H1 (cell line): Measurements from ENCODE around the gene SYNGR4. TPM values are rescaled to one million over a fixed set of nuclear protein-coding genes. Genes with fewer than 3 reads are reported as not detected.

ENCODE experiments used
- CTCF ChIA-PET: fragments of 300-600 bp; sonication (Branson Sonifier 250); formaldehyde crosslinking; loops from one replicate; lab custom pipeline; 2021; ENCODE audit not compliant: partially characterized antibody; lab: Charles Lee
- POLR2A ChIA-PET: fragments of 300-600 bp; sonication (Branson Sonifier 250); formaldehyde crosslinking; loops from one replicate; lab custom pipeline; 2021; ENCODE audit warnings: inconsistent platforms; ENCODE audit not compliant: partially characterized antibody; lab: Charles Lee
- DNase-seq, 2 experiments: peaks; one replicate each; pipeline versions ENCODE4 v3.0.0 to v3.0.0-alpha.2; 2010 to 2022; ENCODE audit warnings: low spot score in 2 of 2, low read depth in 1 of 2, mixed read lengths in 1 of 2
- FAIRE-seq: peaks from 2 replicates; lab custom pipeline; 2011; peaks lifted over from hg19 to GRCh38; lab: Jason Lieb, UNC
- H2AFZ ChIP-seq: 2 replicates; pipeline ENCODE4 v1.8.1; 2012; ENCODE audit warnings: low read length, inconsistent platforms
- H2AK5ac ChIP-seq: 2 replicates; pipeline ENCODE4 v1.6.1; 2013; ENCODE audit warnings: low read depth, low read length
- H2BK120ac ChIP-seq: replicated peaks from 2 replicates; pipeline ENCODE3; 2013; ENCODE audit warnings: low read depth, low read length, inconsistent platforms
- H2BK12ac ChIP-seq: 2 replicates; pipeline ENCODE4 v1.6.1; 2013; ENCODE audit warnings: low read depth, low read length
- H2BK15ac ChIP-seq: 2 replicates; pipeline ENCODE4 v1.6.1; 2013; ENCODE audit warnings: low read length
- H2BK20ac ChIP-seq: 2 replicates; pipeline ENCODE4 v1.6.1; 2013; ENCODE audit warnings: low read length
- H2BK5ac ChIP-seq: 2 replicates; pipeline ENCODE4 v1.6.1; 2013; ENCODE audit warnings: low read depth, low read length
- H3K14ac ChIP-seq: 2 replicates; pipeline ENCODE4 v1.6.1; 2013; ENCODE audit warnings: inconsistent platforms; ENCODE audit not compliant: insufficient read length
- H3K18ac ChIP-seq: 2 replicates; pipeline ENCODE4 v1.6.1; 2013; ENCODE audit warnings: low read length; ENCODE audit errors: extremely low read depth
- H3K23ac ChIP-seq: 2 replicates; pipeline ENCODE4 v1.6.1; 2013; ENCODE audit warnings: inconsistent platforms; ENCODE audit not compliant: insufficient read length
- H3K23me2 ChIP-seq: 2 replicates; pipeline ENCODE4 v1.6.1; 2013; ENCODE audit warnings: low read depth, low read length
- H3K27ac ChIP-seq: 2 replicates; pipeline ENCODE4 v1.6.1; 2011; ENCODE audit warnings: low read depth, low read length, inconsistent platforms
- H3K27me3 ChIP-seq, 4 experiments: replicated peaks in 1 of 4; 1 replicate in 1 of 4; 2 replicates in 3 of 4; pipeline versions ENCODE4 v1.6.1 to v1.8.1; 2011 to 2013; ENCODE audit warnings: low read length in 3 of 4, mild to moderate bottlenecking in 3 of 4, inconsistent platforms in 2 of 4, mixed read lengths in 2 of 4, moderate library complexity in 1 of 4; ENCODE audit not compliant: control insufficient read depth in 3 of 4, insufficient read depth in 3 of 4; ENCODE audit errors: extremely low read depth in 1 of 4
- H3K36me3 ChIP-seq, 4 experiments: 2 replicates each; pipeline versions ENCODE4 v1.6.1 to v1.8.1; 2011 to 2013; ENCODE audit warnings: mild to moderate bottlenecking in 4 of 4, low read length in 3 of 4, moderate library complexity in 2 of 4, control low read depth in 1 of 4, inconsistent platforms in 1 of 4; ENCODE audit not compliant: insufficient read depth in 4 of 4, control insufficient read depth in 2 of 4
- H3K4ac ChIP-seq: replicated peaks from 2 replicates; pipeline ENCODE3; 2013; ENCODE audit warnings: low read length, low read depth, mixed read lengths, inconsistent platforms; ENCODE audit not compliant: insufficient read length
- H3K4me1 ChIP-seq, 4 experiments: replicated peaks in 1 of 4; 1 replicate in 1 of 4; 2 replicates in 3 of 4; pipeline versions ENCODE4 v1.6.1 to v1.8.1; 2011 to 2013; ENCODE audit warnings: low read length in 3 of 4, inconsistent platforms in 2 of 4, mixed read lengths in 1 of 4; ENCODE audit not compliant: insufficient read depth in 4 of 4, control insufficient read depth in 3 of 4
- H3K4me2 ChIP-seq, 2 experiments: 2 replicates each; pipeline versions ENCODE4 v1.6.1 to v1.8.1; 2011 to 2013; ENCODE audit warnings: low read depth in 2 of 2, low read length in 2 of 2, control low read depth in 1 of 2, inconsistent platforms in 1 of 2, mild to moderate bottlenecking in 1 of 2; ENCODE audit not compliant: insufficient read depth in 1 of 2
- H3K4me3 ChIP-seq, 4 experiments: fragments of 200-600, 300-600 bp in 1 of 4; sonication (generic), shearing (Covaris generic), sonication (Bioruptor Twin) in 1 of 4; 2 replicates each; pipeline versions ENCODE4 v1.5.1 to v1.8.1; 2011 to 2016; ENCODE audit warnings: low read length in 4 of 4, low read depth in 3 of 4, control low read depth in 2 of 4, inconsistent platforms in 2 of 4, mild to moderate bottlenecking in 2 of 4, mixed read lengths in 1 of 4, moderate library complexity in 1 of 4; ENCODE audit not compliant: insufficient read depth in 2 of 4; ENCODE audit errors: extremely low read depth in 1 of 4
- H3K56ac ChIP-seq: replicated peaks from 2 replicates; pipeline ENCODE3; 2013; ENCODE audit warnings: low read depth, mild to moderate bottlenecking, mixed read lengths, low read length, inconsistent platforms; ENCODE audit not compliant: insufficient read length
- H3K79me1 ChIP-seq: 2 replicates; pipeline ENCODE4 v1.6.1; 2013; ENCODE audit warnings: low read depth, low read length, control low read depth
- H3K79me2 ChIP-seq, 2 experiments: 2 replicates each; pipeline versions ENCODE4 v1.6.1 to v1.8.1; 2012 to 2013; ENCODE audit warnings: low read length in 2 of 2, mild to moderate bottlenecking in 2 of 2, inconsistent platforms in 1 of 2; ENCODE audit not compliant: insufficient read depth in 2 of 2, control insufficient read depth in 1 of 2
- H3K9ac ChIP-seq, 4 experiments: replicated peaks in 1 of 4; 1 replicate in 1 of 4; 2 replicates in 3 of 4; pipeline versions ENCODE4 v1.6.1 to v1.8.1; 2011 to 2013; ENCODE audit warnings: low read depth in 3 of 4, low read length in 3 of 4, control low read depth in 2 of 4, mild to moderate bottlenecking in 2 of 4, moderate library complexity in 2 of 4, inconsistent platforms in 1 of 4; ENCODE audit errors: extremely low read depth in 1 of 4
- H3K9me3 ChIP-seq, 2 experiments: 2 replicates each; pipeline versions ENCODE4 v1.6.1 to v1.8.1; 2012 to 2013; ENCODE audit warnings: mild to moderate bottlenecking in 2 of 2, moderate library complexity in 2 of 2, control low read depth in 1 of 2, inconsistent platforms in 1 of 2, low read depth in 1 of 2, low read length in 1 of 2, mixed read lengths in 1 of 2; ENCODE audit not compliant: insufficient read depth in 2 of 2
- H4K20me1 ChIP-seq, 2 experiments: replicated peaks in 1 of 2; 2 replicates each; pipeline versions ENCODE3 to v1.8.1; 2011 to 2013; ENCODE audit warnings: inconsistent platforms in 2 of 2, low read length in 2 of 2, mild to moderate bottlenecking in 1 of 2; ENCODE audit not compliant: insufficient read depth in 2 of 2, control insufficient read depth in 1 of 2
- H4K5ac ChIP-seq: 2 replicates; pipeline ENCODE4 v1.6.1; 2013; ENCODE audit warnings: low read length, low read depth, mixed read lengths, inconsistent platforms; ENCODE audit not compliant: insufficient read length
- H4K8ac ChIP-seq: 2 replicates; pipeline ENCODE4 v1.8.0; 2013; ENCODE audit warnings: mild to moderate bottlenecking, moderate library complexity, low read length, inconsistent platforms; ENCODE audit not compliant: insufficient read depth; ENCODE audit errors: extremely low read depth
- H4K91ac ChIP-seq: replicated peaks from 2 replicates; pipeline ENCODE3; 2013; ENCODE audit warnings: low read length, mixed read lengths, inconsistent platforms; ENCODE audit not compliant: insufficient read length
- ATF3 ChIP-seq: IDR thresholded peaks from 2 replicates; pipeline ENCODE4 v1.6.1; 2011; ENCODE audit warnings: low read depth, mild to moderate bottlenecking, low read length; ENCODE audit not compliant: insufficient read depth
- RNF2 ChIP-seq: fragments of 200-900, 300-1000 bp; sonication (generic); IDR thresholded peaks from 2 replicates; pipeline ENCODE4 v1.7.1; 2016; ENCODE audit warnings: borderline replicate concordance, low read depth, mild to moderate bottlenecking, antibody characterized with exemption, low read length; ENCODE audit not compliant: poor library complexity, severe bottlenecking; ENCODE audit errors: missing control alignments
- SP2 ChIP-seq: IDR thresholded peaks from 2 replicates; pipeline ENCODE4 v1.6.1; 2012; ENCODE audit warnings: mild to moderate bottlenecking, low read length, inconsistent platforms
- WGBS, 2 experiments: shearing (Covaris generic) in 1 of 2; methylation state at CpG; one replicate each; pipeline versions ENCODE4 v1.1.6 to v1.1.7; 2013 to 2015; ENCODE audit warnings: low lambda C conversion rate in 2 of 2, mixed read lengths in 2 of 2, inconsistent platforms in 1 of 2, low coverage in 1 of 2, missing lambda C conversion rate in 1 of 2; ENCODE audit not compliant: insufficient replicate concordance in 2 of 2, insufficient coverage in 1 of 2, insufficient read length in 1 of 2; ENCODE audit errors: extremely low coverage in 1 of 2, missing lambda C conversion rate in 1 of 2; 5-methylcytosine and 5-hydroxymethylcytosine counted together
- polyA plus RNA-seq, 7 experiments: library from polyadenylated mRNA; depleted of rRNA in 3 of 7; stranded (reverse) in 5 of 7; unstranded in 2 of 7; fragments of >200 nt in 5 of 7; fragments of 200-250 nt in 2 of 7; gene quantifications; 1 replicate in 5 of 7; 2 replicates in 1 of 7; 4 replicates in 1 of 7; pipeline versions ENCODE4 v1.2.1 to v1.2.3, GENCODE V29; 2011 to 2013; ENCODE audit warnings: missing spikeins in 2 of 7, mixed read lengths in 2 of 7
- total RNA-seq: library from RNA; stranded (reverse); fragmentation: NEBNext Ultra II Directional; extraction: Animal tissue kit (Norgen Biotek cat#: 25700); gene quantifications from 2 replicates; pipeline ENCODE4 v1.2.1, GENCODE V29; 2021

The SYNGR4 gene
- total and polyA plus RNA-seq, 2 of the 8 experiments (the other 6 are each of a cell fraction or from before 2014, with no cell fraction given): 0.41 TPM; not detected in 1

DNA sequence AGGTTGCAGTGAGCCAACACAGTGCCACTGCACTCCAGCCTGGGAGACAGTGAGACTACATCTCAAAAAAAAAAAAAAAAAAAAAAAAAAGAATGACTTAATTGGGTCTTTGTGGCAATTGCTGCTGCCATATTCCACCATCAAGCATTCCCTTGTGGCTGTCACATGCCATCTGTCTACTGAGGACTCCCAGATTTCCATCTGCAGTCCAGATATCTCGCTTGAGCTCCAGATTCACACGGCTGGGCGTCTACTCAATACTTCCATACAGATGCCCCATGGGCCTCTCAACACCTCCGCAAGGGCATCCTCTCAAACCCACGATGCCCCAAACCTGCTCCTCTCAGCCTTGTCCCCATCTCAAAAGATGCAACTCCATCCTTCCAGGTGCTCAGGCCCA is 13.3 kb upstream of the SYNGR4 start:
- Histone ChIP-seq H3K9ac (no peak overlapping the region), H3K27me3 (no peaks in the 10 kb centered on the region), H2BK15ac (peak overlapping the region; percentile 88; the same call in 1 of the 2 replicates), H3K9me3 (no peaks in the 10 kb centered on the region), H2BK12ac (no peak overlapping the region), H3K56ac (no peak overlapping the region), H4K8ac (no peak overlapping the region), H4K20me1 (no peaks in the 10 kb centered on the region), H3K27ac (no peak overlapping the region), H3K23me2 (no peaks in the 10 kb centered on the region), H4K5ac (no peak overlapping the region), H3K79me2 (no peaks in the 10 kb centered on the region), H3K23ac (no peak overlapping the region), H3K79me1 (no peaks in the 10 kb centered on the region), H3K18ac (no peak overlapping the region), H2BK20ac (no peak overlapping the region), H2AFZ (no peak overlapping the region), H3K4me3 (no peak overlapping the region), H4K91ac (no peak overlapping the region), H3K4ac (no peak overlapping the region), H3K14ac (no peak overlapping the region), H2BK120ac (no peak overlapping the region), H2BK5ac (no peak overlapping the region), H3K4me2 (no peak overlapping the region), H3K4me1 (no peaks in the 10 kb centered on the region), H2AK5ac (no peak overlapping the region), H3K36me3 (no peaks in the 10 kb centered on the region)
- ChIA-PET POLR2A (interaction anchor here (1.0 to 1.3 kb wide), 4 partner anchors 12 to 23 kb away, joined by 3 to 4 read pairs (median 4); partner anchors contain the start of genes SYNGR4 and TMEM143), CTCF (interaction anchor here (0.6 to 3.8 kb wide), 16 partner anchors 9 to 959 kb away, joined by 3 to 29 read pairs (median 4); partner anchors contain the start of genes KDELR1, SYNGR4 and TMEM143)
- DNase-seq (no peak), FAIRE-seq (no peak)
- WGBS, 2 experiments: 91% methylated on average over 5 of the region's 5 CpGs; no CpG with 5 or more reads in 1 of the 2 experiments
- TF ChIP-seq SP2: no peak
- TF ChIP-seq ATF3: no peak
- TF ChIP-seq RNF2: no peak
